ENCODE results near the gene TRIP10.

TRIP10 gene, protein sequence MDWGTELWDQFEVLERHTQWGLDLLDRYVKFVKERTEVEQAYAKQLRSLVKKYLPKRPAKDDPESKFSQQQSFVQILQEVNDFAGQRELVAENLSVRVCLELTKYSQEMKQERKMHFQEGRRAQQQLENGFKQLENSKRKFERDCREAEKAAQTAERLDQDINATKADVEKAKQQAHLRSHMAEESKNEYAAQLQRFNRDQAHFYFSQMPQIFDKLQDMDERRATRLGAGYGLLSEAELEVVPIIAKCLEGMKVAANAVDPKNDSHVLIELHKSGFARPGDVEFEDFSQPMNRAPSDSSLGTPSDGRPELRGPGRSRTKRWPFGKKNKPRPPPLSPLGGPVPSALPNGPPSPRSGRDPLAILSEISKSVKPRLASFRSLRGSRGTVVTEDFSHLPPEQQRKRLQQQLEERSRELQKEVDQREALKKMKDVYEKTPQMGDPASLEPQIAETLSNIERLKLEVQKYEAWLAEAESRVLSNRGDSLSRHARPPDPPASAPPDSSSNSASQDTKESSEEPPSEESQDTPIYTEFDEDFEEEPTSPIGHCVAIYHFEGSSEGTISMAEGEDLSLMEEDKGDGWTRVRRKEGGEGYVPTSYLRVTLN

DNA sequence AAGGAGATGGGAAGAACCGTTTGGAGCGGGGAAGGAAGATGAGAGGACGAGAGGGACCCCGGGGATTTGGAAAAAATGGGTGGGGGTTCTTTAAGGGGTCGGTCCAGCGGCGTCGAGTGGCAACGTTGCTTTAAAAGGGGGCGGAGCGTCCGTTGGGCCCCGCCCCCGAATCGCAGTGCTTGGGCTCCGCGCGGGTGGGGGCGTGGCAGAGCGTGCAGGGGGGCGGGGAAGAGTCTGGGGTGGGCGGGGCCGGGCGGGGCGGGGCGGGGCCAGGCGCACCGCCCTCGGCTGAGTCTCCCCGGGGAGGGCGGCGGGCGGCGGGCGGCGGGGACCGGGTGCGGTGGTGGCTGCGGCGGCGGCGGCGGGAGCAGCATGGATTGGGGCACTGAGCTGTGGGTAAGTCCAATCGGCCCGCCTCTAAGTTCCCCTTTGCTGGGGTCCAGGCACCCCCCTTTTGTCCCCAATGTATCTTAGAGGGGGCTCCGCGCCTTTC lies at the start of gene TRIP10:
TSS of gene TRIP10 (plus strand) at position 291 of the 493 bp plus-strand sequence. CDS start at position 373, 82 bp downstream.
- peaks cover 32% of the 10 kb centered on the region for H3K4me1 Mint-ChIP-seq (ENCODE audit: low read depth)
- H3K4me3 Mint-ChIP-seq, result peak within 1 kb of the TSS; percentile 97
- no peaks in the 10 kb centered on the region for H3K27me3 Mint-ChIP-seq
- no peaks in the 10 kb centered on the region for H3K9me3 Mint-ChIP-seq (ENCODE audit: low read depth)
- peak within 1 kb of the TSS; percentile 97 for H3K27ac Mint-ChIP-seq
- peaks cover 2% of the 10 kb centered on the region for H3K36me3 Mint-ChIP-seq

DNA sequence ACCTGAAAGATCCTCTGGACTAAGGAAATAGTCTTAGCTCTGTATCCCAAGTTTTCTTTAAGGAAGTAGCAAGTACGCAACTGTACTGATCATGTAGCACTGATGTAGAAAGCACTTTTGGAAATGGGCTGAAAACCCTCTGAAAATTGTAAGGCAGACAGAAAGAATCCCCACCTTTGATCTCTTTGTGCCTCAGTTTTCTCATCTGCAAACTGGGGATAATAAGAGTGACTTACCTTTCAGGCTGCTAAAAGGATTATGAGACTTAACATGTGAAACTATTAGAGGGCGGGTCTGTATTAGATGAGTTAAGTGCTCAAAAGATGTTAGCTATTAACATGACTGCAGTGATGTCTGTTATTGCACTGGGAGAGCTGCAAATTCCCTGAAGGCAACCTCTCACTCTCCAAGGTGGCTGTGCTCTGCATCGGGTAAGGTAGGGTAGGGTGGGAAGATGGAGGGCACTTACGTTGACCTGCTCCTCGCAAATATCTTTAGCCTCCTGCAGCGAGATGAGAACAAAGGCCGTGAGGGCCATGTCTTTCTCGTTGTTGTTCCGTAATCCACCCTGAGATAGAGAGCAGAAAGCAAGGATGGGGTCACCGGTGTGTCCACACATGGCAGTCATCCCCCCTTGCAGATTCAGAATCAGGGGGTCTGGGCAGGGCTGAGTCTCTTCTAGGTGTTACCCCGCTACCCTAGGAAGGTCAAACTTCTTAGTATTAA lies 49.2 kb upstream of the TRIP10 start:
- peaks cover 2% of the 10 kb centered on the region for H3K36me3 Mint-ChIP-seq
- H3K4me3 Mint-ChIP-seq, result no peak overlapping the region
- H3K4me1 Mint-ChIP-seq (ENCODE audit: low read depth), result peaks cover 7% of the 10 kb centered on the region
- H3K27ac Mint-ChIP-seq, result no peak overlapping the region
- no peaks in the 10 kb centered on the region for H3K9me3 Mint-ChIP-seq (ENCODE audit: low read depth)
- H3K27me3 Mint-ChIP-seq, result no peaks in the 10 kb centered on the region

DNA sequence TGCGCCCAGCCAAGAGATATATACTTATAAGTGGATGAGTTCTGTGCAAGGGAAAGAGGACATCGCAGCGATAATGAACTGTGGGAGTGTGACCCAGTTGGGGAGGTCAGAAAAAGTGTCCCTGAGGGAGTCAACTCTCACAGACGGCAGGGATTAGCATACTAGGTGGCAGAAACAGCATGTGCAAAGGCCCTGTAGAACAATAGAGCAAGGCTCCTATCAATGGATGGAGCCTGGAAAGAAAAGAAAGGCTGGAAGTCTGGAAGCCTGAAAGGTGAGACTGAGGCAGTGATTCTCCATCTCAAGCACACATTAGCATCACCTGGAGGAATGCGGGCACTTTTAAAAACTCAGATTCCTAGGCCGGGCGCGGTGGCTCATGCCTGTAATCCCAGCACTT lies 48.1 kb upstream of the TRIP10 start:
- no peak overlapping the region for H3K4me3 Mint-ChIP-seq
- H3K27ac Mint-ChIP-seq, result no peak overlapping the region
- H3K36me3 Mint-ChIP-seq, result peaks cover 2% of the 10 kb centered on the region
- H3K9me3 Mint-ChIP-seq (ENCODE audit: low read depth), result no peaks in the 10 kb centered on the region
- no peaks in the 10 kb centered on the region for H3K27me3 Mint-ChIP-seq
- peaks cover 7% of the 10 kb centered on the region for H3K4me1 Mint-ChIP-seq (ENCODE audit: low read depth)

DNA sequence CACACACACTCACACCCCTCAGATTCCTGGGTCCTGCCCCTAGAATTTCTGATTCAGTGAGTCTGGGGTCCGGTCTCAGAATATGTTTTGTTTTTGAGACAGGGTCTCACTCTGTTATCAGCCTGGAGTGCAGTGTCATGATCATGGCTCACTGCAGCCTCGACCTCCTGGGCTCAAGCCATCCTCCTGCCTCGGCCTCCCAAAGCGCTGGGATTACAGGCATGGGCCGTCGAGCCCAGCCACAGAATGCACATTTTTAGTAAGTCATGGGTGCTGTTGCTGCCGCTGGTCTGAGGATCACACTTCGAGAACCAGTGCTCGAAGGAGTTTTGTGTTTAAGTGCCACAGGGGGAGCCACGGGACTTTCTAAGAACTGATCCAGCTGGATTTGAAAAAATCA lies 47.5 kb upstream of the TRIP10 start:
- H3K27me3 Mint-ChIP-seq, result no peaks in the 10 kb centered on the region
- H3K9me3 Mint-ChIP-seq (ENCODE audit: low read depth), result no peaks in the 10 kb centered on the region
- H3K36me3 Mint-ChIP-seq, result peaks cover 2% of the 10 kb centered on the region
- H3K4me3 Mint-ChIP-seq, result no peak overlapping the region
- H3K27ac Mint-ChIP-seq, result no peak overlapping the region
- peaks cover 7% of the 10 kb centered on the region for H3K4me1 Mint-ChIP-seq (ENCODE audit: low read depth)

DNA sequence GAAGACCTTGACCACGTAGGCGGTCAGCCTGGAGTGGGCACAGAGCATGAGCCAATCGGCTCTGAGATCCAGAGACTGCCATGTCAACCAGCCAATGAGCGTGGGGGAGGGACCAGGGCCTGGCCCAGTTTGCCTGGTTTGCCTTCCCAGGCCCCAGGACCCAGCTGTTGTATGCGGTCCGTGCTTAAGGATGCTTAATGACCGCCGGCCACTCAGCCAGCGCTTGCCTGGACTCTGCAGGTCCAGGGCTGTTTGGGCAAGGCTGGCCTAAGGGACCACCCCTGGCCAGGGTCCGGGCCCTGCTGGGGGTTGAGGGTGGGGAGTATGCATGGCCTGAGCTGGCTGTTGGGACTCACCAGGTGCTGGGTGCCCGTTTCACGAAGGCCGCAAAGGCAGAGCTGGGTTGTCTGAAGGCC lies 46.4 kb upstream of the TRIP10 start:
- H3K27ac Mint-ChIP-seq, result no peak overlapping the region
- H3K4me3 Mint-ChIP-seq, result no peak overlapping the region
- H3K4me1 Mint-ChIP-seq (ENCODE audit: low read depth), result peaks cover 2% of the 10 kb centered on the region
- H3K27me3 Mint-ChIP-seq, result no peaks in the 10 kb centered on the region
- peaks cover 2% of the 10 kb centered on the region for H3K36me3 Mint-ChIP-seq
- no peaks in the 10 kb centered on the region for H3K9me3 Mint-ChIP-seq (ENCODE audit: low read depth)

DNA sequence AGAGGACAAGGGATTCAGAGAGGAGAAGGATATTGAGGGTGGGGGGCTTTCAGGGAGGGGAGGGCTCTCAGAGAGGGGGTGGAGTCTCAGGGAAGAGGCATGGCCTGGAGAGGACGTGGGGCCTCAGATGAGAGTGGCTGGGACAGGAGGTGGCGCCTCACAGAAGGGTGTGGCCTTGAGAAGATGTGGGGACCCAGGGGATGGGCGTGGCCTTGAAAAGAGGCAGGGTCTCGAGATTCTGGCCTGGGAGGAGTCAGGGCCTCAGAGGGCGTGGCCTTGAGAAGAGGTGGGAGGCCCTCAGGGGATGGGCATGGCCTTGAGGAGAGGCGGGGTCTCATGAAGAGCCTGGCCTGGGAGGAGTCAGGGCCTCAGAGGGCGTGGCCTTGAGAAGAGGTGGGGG lies 45.8 kb upstream of the TRIP10 start:
- Mint-ChIP-seq H3K4me1 (ENCODE audit: low read depth) (peaks cover 1% of the 10 kb centered on the region), H3K27me3 (no peaks in the 10 kb centered on the region)

DNA sequence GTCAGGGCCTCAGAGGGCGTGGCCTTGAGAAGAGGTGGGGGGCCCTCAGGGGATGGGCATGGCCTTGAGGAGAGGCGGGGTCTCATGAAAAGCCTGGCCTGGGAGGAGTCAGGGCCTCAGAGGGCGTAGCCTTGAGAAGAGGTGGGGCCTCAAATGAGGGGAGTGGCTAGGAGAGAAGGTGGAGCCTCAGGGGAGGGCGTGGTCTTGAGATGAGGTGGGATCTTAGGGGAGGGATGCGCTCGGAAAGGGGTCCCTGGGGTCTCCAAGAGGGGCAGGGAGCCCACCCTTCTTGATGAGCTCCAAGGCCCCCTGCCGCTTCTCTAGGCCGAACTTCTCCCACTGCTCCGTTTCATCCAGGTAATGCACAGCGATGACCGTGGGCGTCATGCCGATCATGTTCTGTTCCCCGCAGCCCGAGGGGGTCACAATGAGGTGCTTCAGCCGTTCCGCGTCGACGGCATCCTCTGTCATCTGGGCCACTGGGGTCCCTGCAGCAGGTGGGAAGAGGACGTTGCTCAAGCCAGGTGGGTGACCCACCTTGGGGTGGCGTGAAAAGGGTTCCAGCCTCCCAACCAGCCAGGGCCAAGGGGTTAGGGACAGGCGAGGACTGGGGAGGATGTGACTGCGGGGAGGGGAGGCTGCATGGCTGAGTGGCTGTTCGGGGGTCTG lies 45.2 kb upstream of the TRIP10 start:
- Mint-ChIP-seq H3K9me3 (ENCODE audit: low read depth) (no peaks in the 10 kb centered on the region), H3K27ac (no peak overlapping the region), H3K4me3 (no peak overlapping the region), H3K27me3 (no peaks in the 10 kb centered on the region), H3K36me3 (no peaks in the 10 kb centered on the region), H3K4me1 (ENCODE audit: low read depth) (no peaks in the 10 kb centered on the region)

More for the DNA sequence above, 45.8 kb upstream of the TRIP10 start:
- Mint-ChIP-seq H3K36me3 (peaks cover 1% of the 10 kb centered on the region), H3K27ac (no peak overlapping the region), H3K4me3 (no peak overlapping the region), H3K9me3 (ENCODE audit: low read depth) (no peaks in the 10 kb centered on the region)

DNA sequence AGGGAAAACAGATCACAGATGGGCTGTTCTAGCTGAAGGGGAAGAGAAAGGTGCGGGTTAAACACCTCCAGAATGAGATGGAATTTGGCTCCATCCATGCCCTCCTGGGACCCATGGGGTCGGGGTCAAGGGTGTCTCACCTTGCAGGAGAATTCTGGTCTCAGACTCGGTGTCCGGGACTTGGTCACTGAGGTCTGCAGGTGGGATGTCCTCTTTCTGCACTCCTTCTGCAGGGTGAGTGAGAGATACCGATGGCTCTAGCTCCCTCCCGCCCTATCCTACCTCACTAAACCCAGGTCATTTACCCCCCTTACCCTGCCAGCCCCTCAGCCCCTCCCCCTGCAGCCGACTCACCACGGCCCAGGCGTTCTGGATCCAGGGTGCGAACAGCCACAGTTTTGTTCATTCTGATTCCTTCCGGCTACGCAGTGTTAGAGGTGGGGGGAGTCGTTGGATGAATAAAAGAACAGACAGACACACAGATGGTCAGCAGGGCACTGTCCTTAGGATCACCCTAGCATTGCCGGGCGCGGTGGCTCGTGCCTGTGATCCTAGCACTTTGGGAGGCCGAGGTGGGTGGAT lies 43.1 kb upstream of the TRIP10 start:
- Mint-ChIP-seq H3K9me3 (ENCODE audit: low read depth) (no peaks in the 10 kb centered on the region), H3K27ac (no peak overlapping the region), H3K4me3 (no peak overlapping the region), H3K4me1 (ENCODE audit: low read depth) (no peaks in the 10 kb centered on the region), H3K27me3 (no peaks in the 10 kb centered on the region), H3K36me3 (no peaks in the 10 kb centered on the region)

DNA sequence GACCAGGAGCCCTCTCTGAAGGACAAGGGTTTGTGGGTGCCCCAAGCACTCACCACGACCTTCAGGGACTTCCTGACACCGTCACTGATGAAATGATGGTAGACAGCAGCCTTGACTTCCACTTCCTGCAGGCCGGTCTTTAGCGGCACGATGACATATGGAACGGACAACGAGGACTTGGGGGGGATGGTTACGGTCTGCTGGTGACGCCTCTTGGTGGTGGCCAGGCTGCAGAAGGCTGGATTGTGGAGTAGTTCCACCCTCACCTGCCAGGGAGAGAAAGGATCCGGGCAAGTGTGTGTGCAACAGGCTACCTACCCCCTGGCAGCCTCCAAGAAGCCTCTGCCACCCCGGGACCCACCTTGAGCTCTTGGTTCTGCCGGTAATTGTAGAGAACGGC lies 42.2 kb upstream of the TRIP10 start:
- Mint-ChIP-seq H3K36me3 (no peaks in the 10 kb centered on the region), H3K4me1 (ENCODE audit: low read depth) (no peaks in the 10 kb centered on the region), H3K9me3 (ENCODE audit: low read depth) (no peaks in the 10 kb centered on the region), H3K4me3 (no peak overlapping the region), H3K27me3 (no peaks in the 10 kb centered on the region), H3K27ac (no peak overlapping the region)

DNA sequence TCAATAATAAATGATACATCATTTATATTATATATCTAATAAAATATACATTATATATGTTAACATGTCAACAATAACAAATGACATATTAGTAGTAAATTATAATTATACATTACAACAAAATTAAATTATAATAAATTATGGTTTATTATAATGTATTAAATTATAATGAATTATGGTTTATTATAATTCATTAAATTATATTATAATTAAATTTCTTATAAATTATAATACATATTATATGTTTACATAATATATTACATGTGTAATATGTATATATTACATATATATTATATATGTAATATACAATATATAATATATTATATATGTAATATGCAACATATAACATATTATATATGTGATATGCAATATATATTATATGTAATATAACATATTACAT lies 39.5 kb upstream of the TRIP10 start:
- Mint-ChIP-seq H3K9me3 (ENCODE audit: low read depth) (no peaks in the 10 kb centered on the region), H3K27me3 (no peaks in the 10 kb centered on the region), H3K36me3 (no peaks in the 10 kb centered on the region), H3K4me3 (no peak overlapping the region), H3K4me1 (ENCODE audit: low read depth) (no peaks in the 10 kb centered on the region), H3K27ac (no peak overlapping the region)

DNA sequence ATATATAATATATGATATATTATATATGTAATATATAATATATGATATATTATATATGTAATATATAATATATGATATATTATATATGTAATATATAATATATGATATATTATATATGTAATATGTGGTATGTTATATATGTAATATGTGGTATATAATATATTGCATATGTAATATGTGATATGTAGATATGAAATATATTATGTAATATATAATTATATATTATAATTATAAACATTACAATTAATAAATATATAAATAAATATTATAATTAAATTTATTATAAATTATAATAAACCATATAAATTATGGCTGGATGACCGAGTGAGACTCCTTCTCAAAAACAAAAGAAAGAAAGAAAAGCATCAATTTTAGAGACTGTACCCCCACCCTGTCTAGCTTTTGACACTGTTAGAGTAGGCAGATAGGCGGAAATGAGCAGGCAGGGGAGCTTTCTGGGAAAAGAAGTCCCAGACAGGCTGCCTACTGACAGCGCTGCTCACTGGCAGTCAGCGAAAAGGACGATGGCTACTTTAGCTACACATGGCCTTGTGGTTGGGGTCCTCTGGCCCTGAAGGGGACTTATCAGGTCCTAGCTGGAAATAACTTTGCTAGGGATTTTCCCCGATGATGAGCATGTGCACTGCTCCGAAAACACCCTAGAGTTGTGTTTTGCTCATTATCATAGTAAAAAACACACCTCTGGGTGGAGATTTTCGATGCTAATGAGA lies 38.7 kb upstream of the TRIP10 start:
- H3K27me3 Mint-ChIP-seq, result no peaks in the 10 kb centered on the region

DNA sequence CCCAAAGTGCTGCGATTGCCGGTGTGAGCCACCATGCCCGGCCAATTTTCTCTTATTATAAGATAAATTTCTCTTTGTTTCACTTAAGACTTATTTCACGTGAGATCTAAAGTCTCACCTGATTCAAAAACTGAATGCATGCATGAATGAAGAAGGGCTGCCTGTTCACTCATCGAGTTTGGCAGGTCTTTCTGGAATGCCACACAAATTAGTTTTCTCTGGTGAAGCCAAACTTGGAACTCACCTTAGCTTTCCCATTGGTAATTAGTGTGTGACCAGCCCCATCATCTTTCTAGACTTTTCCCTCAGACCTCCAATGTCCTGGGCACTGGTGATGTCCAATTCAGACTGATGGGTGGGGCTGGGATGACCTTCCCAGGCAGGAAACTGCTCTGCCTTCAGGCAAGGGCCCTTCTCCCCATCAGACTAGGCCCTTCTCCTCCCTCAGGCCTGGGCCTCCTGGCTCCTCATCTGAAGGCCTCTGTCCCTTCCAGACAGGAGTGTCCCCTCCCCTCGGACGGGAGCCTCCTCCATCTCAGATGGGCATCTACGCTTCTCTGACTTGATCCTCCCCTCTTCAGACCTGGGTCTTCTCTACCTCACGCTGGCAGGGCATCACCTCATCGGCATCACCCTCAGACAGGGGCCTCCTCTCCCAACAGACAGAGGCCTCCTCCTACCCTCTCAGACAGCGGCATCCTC lies 33.4 kb upstream of the TRIP10 start:
- no peak overlapping the region for H3K27ac Mint-ChIP-seq
- no peaks in the 10 kb centered on the region for H3K36me3 Mint-ChIP-seq
- H3K27me3 Mint-ChIP-seq, result peaks cover 7% of the 10 kb centered on the region
- no peak overlapping the region for H3K4me3 Mint-ChIP-seq
- H3K4me1 Mint-ChIP-seq (ENCODE audit: low read depth), result peaks cover 11% of the 10 kb centered on the region
- no peaks in the 10 kb centered on the region for H3K9me3 Mint-ChIP-seq (ENCODE audit: low read depth)

More for the DNA sequence above, 38.7 kb upstream of the TRIP10 start:
- H3K27ac Mint-ChIP-seq, result no peak overlapping the region
- no peaks in the 10 kb centered on the region for H3K36me3 Mint-ChIP-seq
- H3K4me3 Mint-ChIP-seq, result no peak overlapping the region
- H3K4me1 Mint-ChIP-seq (ENCODE audit: low read depth), result no peaks in the 10 kb centered on the region
- H3K9me3 Mint-ChIP-seq (ENCODE audit: low read depth), result no peaks in the 10 kb centered on the region

DNA sequence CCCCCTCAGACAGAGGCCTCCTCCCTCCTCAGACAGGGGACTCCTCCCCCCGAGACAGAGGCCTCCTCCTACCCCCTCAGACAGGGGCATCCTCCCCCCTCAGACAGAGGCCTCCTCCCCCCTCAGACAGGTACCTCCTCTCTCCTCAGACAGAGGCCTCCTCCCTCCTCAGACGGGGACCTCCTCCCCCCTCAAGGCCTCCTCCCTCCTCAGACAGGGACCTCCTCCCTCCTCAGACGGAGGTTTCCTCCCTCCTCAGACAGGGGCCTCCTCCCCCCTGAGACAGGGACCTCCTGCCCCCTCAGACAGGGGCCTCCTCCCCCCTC lies 32.9 kb upstream of the TRIP10 start:
- Mint-ChIP-seq H3K4me3 (no peak overlapping the region), H3K36me3 (no peaks in the 10 kb centered on the region), H3K9me3 (ENCODE audit: low read depth) (no peaks in the 10 kb centered on the region), H3K4me1 (ENCODE audit: low read depth) (peaks cover 13% of the 10 kb centered on the region), H3K27me3 (peaks cover 10% of the 10 kb centered on the region), H3K27ac (no peak overlapping the region)

Measured in activated naive CD8-positive, alpha-beta T cell (primary cell).